ENCODE data around the gene MTG2. TPM values are rescaled to one million over a fixed set of nuclear protein-coding genes. Genes with fewer than 3 reads are reported as not detected.

The MTG2 gene
- polyA plus RNA-seq, 1 of the 3 experiments (the other 2 are of a cell fraction): 42.9 TPM

DNA sequence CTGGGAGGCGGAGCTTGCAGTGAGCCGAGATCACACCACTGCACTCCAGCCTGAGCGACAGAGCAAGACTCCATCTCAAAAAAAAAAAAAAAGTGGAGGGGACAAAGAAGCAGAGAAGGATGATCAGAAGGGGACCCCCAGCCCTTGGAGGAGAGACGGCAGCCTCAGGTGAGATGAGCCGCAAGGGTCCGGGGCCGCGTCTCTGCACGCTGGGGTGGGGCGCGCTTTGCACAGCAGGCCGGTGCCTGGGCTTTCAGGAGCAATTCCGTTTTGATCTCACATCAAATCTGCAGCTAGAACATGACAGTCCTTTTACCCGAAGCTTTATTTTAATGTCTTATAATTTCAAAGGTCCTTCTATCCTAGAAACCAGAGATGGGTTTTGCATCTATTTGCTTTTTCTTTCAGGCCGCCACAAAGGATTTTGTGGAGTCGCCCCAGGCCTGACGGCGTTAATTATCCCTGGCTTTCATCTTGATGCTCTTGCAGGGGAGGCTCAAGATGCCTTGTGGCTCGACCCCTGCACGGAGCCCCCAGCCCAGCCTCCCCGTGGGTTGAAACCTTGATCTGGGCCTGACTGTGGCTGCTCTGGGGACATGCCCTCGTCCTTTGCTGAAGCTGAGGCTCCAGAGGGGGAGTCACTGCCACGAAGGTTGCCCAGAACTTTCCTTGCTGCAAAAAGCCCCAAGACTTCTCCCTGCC is 20.0 kb downstream of the MTG2 start:
- Histone ChIP-seq H3F3A (replicated peaks; ENCODE audit: insufficient read depth) (no peaks in the 10 kb centered on the region), H3K4me3 (ENCODE audit: low read depth in 2 of 2, low read length in 1 of 2) (no peak overlapping the region), H3K9ac (no peak overlapping the region), H4K20me1 (ENCODE audit: insufficient read depth) (no peaks in the 10 kb centered on the region), H3K9me3 (no peaks in the 10 kb centered on the region), H3K36me3 (replicated peaks in 1 of 2; ENCODE audit: control insufficient read depth in 1 of 2, insufficient read depth in 2 of 2, low read length in 1 of 2) (peaks cover 18 to 41% of the 10 kb centered on the region in 2 experiments), H3K4me1 (ENCODE audit: control insufficient read depth in 1 of 2, insufficient read depth in 2 of 2, low read depth in 1 of 2, low read length in 1 of 2) (no peaks in the 10 kb centered on the region; a peak in 1 of 4 replicates), H3K27ac (ENCODE audit: low read depth in 2 of 2, low read length in 1 of 2) (no peak overlapping the region), H3K27me3 (ENCODE audit: insufficient read depth) (no peaks in the 10 kb centered on the region), H3K4me2 (no peak overlapping the region), H2AFZ (ENCODE audit: low read depth) (no peak overlapping the region), H3K9me2 (no peaks in the 10 kb centered on the region), H3K79me2 (ENCODE audit: insufficient read depth) (no peaks in the 10 kb centered on the region)
- WGBS (ENCODE audit: low lambda C conversion rate): 95% methylated on average over 23 of the region's 23 CpGs
- no peak for DNase-seq
- CTCF ChIA-PET: no interaction called here
- POLR2A ChIA-PET: no interaction called here
- TF ChIP-seq RCOR1 (IDR thresholded peaks at IDR 0.05; ENCODE audit: low read length): no peak
- no peak for TF ChIP-seq ELF1 (IDR thresholded peaks at IDR 0.05)
- TF ChIP-seq EZH2phosphoT487 (IDR thresholded peaks at IDR 0.05; ENCODE audit: borderline replicate concordance, low read depth): no peak
- no peak for TF ChIP-seq TAF1 (IDR thresholded peaks at IDR 0.05; ENCODE audit: borderline replicate concordance, low read depth, low read length)
- TF ChIP-seq TCF12 (IDR thresholded peaks at IDR 0.05): no peak
- no peak for TF ChIP-seq ZBTB33 (IDR thresholded peaks at IDR 0.05; ENCODE audit: borderline replicate concordance, low read depth)
- TF ChIP-seq, protein P1, sequence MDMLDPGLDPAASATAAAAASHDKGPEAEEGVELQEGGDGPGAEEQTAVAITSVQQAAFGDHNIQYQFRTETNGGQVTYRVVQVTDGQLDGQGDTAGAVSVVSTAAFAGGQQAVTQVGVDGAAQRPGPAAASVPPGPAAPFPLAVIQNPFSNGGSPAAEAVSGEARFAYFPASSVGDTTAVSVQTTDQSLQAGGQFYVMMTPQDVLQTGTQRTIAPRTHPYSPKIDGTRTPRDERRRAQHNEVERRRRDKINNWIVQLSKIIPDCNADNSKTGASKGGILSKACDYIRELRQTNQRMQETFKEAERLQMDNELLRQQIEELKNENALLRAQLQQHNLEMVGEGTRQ (IDR thresholded peaks at IDR 0.05; ENCODE audit: borderline replicate concordance, low read depth, low read length): no peak
- TF ChIP-seq CHD2 (IDR thresholded peaks at IDR 0.05; ENCODE audit: low read length, partially characterized antibody): no peak
- TF ChIP-seq TEAD4 (IDR thresholded peaks at IDR 0.05; ENCODE audit: borderline replicate concordance, insufficient read depth): no peak
- TF ChIP-seq SMC3 (IDR thresholded peaks at IDR 0.05; ENCODE audit: low read depth, low read length): no peak
- no peak for TF ChIP-seq MXI1 (IDR thresholded peaks at IDR 0.05; ENCODE audit: low read depth, low read length)
- no peak for TF ChIP-seq SIN3A (IDR thresholded peaks at IDR 0.05; ENCODE audit: borderline replicate concordance, low read depth, low read length)
- no peak for TF ChIP-seq JUND (IDR thresholded peaks at IDR 0.05)
- TF ChIP-seq PBX3 (IDR thresholded peaks at IDR 0.05): no peak
